B cell (primary cell): ENCODE results near the gene ATP8A2. TPM values are rescaled to one million over a fixed set of nuclear protein-coding genes. Genes with fewer than 3 reads are reported as not detected.

Source experiments
- ATAC-seq: fragments of 200-7000 bp; cut with Tn5 transposase; one replicate; pipeline ENCODE4 v1.10.0; 2021; ENCODE audit warnings: low read depth, mild to moderate bottlenecking, moderate number of reproducible peaks, moderate library complexity
- CTCF ChIA-PET: fragments of 350-600 bp; sonication (Branson Sonifier 250); formaldehyde crosslinking; loops from one replicate; lab custom pipeline; 2021; ENCODE audit warnings: antibody characterized with exemption, inconsistent platforms; lab: Charles Lee
- POLR2A ChIA-PET: fragments of 350-600 bp; sonication (Branson Sonifier 250); formaldehyde crosslinking; loops from one replicate; lab custom pipeline; 2021; ENCODE audit warnings: antibody characterized with exemption; lab: Charles Lee
- DNase-seq: peaks from one replicate; pipeline ENCODE4 v3.0.0; 2013
- H2AFZ ChIP-seq: 2 replicates; pipeline ENCODE4 v1.6.1; 2012; ENCODE audit warnings: mild to moderate bottlenecking, low read depth, low read length; ENCODE audit not compliant: insufficient read depth, poor library complexity, severe bottlenecking
- H3K27ac ChIP-seq, 2 donors: 1 replicate in 1 of 2; 2 replicates in 1 of 2; pipeline ENCODE4 v1.5.1; 2012 to 2013; ENCODE audit warnings: low read length in 2 of 2, mild to moderate bottlenecking in 2 of 2, moderate library complexity in 1 of 2
- H3K27me3 ChIP-seq, 4 experiments: fragments of 200-600 bp in 1 of 4; sonication (generic) in 1 of 4; replicated peaks in 1 of 4; 1 replicate in 2 of 4; 2 replicates in 2 of 4; pipeline versions ENCODE4 v1.6.1 to v1.7.0; 2013 to 2016; ENCODE audit warnings: low read length in 3 of 4, mild to moderate bottlenecking in 2 of 4, mixed read lengths in 1 of 4, moderate library complexity in 1 of 4; ENCODE audit not compliant: insufficient read depth in 4 of 4, control insufficient read depth in 3 of 4; ENCODE audit errors: control extremely low read depth in 1 of 4
- H3K36me3 ChIP-seq, 2 experiments: replicated peaks in 1 of 2; 1 replicate in 1 of 2; 2 replicates in 1 of 2; pipeline versions ENCODE4 v1.6.1 to v1.7.1; 2013; ENCODE audit warnings: low read length in 1 of 2; ENCODE audit not compliant: insufficient read depth in 2 of 2, control insufficient read depth in 1 of 2; ENCODE audit errors: control extremely low read depth in 1 of 2, extremely low read depth in 1 of 2
- H3K4me1 ChIP-seq, 2 donors: fragments of 200-600 bp in 1 of 2; sonication (generic) in 1 of 2; 1 replicate in 1 of 2; 2 replicates in 1 of 2; pipeline versions ENCODE4 v1.5.1 to v1.6.1; 2013 to 2017; ENCODE audit warnings: low read length in 2 of 2; ENCODE audit not compliant: control insufficient read depth in 2 of 2, insufficient read depth in 2 of 2
- H3K4me2 ChIP-seq: replicated peaks from 2 replicates; pipeline ENCODE3; 2012; ENCODE audit warnings: mild to moderate bottlenecking, low read depth, low read length; ENCODE audit not compliant: poor library complexity, severe bottlenecking
- H3K4me3 ChIP-seq, 5 experiments: fragments of 200-600 bp in 1 of 5; sonication (generic) in 1 of 5; 1 replicate in 3 of 5; 2 replicates in 2 of 5; pipeline versions ENCODE4 v1.5.1 to v1.7.0; 2011 to 2016; ENCODE audit warnings: low read length in 4 of 5, mild to moderate bottlenecking in 4 of 5, low read depth in 2 of 5, control low read depth in 1 of 5, moderate library complexity in 1 of 5; ENCODE audit not compliant: insufficient read depth in 1 of 5; ENCODE audit errors: control extremely low read depth in 1 of 5, extremely low read depth in 1 of 5
- H3K79me2 ChIP-seq: fragments of 200-600 bp; sonication (generic); one replicate; pipeline ENCODE4 v1.6.0; 2016; ENCODE audit warnings: low read length; ENCODE audit not compliant: control insufficient read depth, insufficient read depth
- H3K9ac ChIP-seq: fragments of 200-600 bp; sonication (generic); 2 replicates; pipeline ENCODE4 v1.6.1; 2017; ENCODE audit warnings: mild to moderate bottlenecking, low read length, moderate library complexity
- H3K9me3 ChIP-seq, 3 donors: one replicate each; pipeline versions ENCODE4 v1.6.1 to v1.7.1; 2013; ENCODE audit warnings: low read length in 2 of 3; ENCODE audit not compliant: control insufficient read depth in 2 of 3, insufficient read depth in 1 of 3; ENCODE audit errors: control extremely low read depth in 1 of 3
- H4K20me1 ChIP-seq: 2 replicates; pipeline ENCODE4 v1.6.0; 2012; ENCODE audit warnings: mild to moderate bottlenecking, low read length; ENCODE audit not compliant: insufficient read depth, control insufficient read depth, poor library complexity, severe bottlenecking
- H3K27ac Mint-ChIP-seq: one replicate; pipeline ENCODE4 v1.8.0; 2021; ENCODE audit warnings: mixed read lengths
- H3K27me3 Mint-ChIP-seq: one replicate; pipeline ENCODE4 v1.8.0; 2021; ENCODE audit warnings: mixed read lengths
- H3K4me1 Mint-ChIP-seq: one replicate; pipeline ENCODE4 v1.8.0; 2021; ENCODE audit warnings: mixed read lengths
- H3K4me3 Mint-ChIP-seq: one replicate; pipeline ENCODE4 v1.8.0; 2021; ENCODE audit warnings: mixed read lengths
- H3K9me3 Mint-ChIP-seq: one replicate; pipeline ENCODE4 v1.8.0; 2022; ENCODE audit warnings: mixed read lengths; ENCODE audit not compliant: insufficient read depth
- CTCF ChIP-seq: fragments of 200-600 bp; IDR thresholded peaks from one replicate; pipeline ENCODE4 v1.8.0; 2022; ENCODE audit warnings: antibody characterized with exemption, mild to moderate bottlenecking
- EZH2 ChIP-seq: IDR thresholded peaks from 2 replicates; pipeline ENCODE4 v1.6.1; 2012; ENCODE audit warnings: borderline replicate concordance, low read depth, mild to moderate bottlenecking, moderate library complexity, low read length; ENCODE audit not compliant: insufficient read depth, poor library complexity, severe bottlenecking
- WGBS: methylation state at CpG from one replicate; pipeline ENCODE4 v1.1.5; 2013; ENCODE audit warnings: missing lambda C conversion rate; ENCODE audit not compliant: insufficient coverage; 5-methylcytosine and 5-hydroxymethylcytosine counted together
- intact Hi-C: fragments of 100-400 bp; cut with micrococcal nuclease; formaldehyde crosslinking; loops from one replicate; pipeline ENCODE4 v1.10.0; 2022
- polyA plus RNA-seq: library from polyadenylated mRNA; depleted of rRNA; stranded (reverse); fragments of >200 nt; gene quantifications from 2 replicates; pipeline ENCODE4 v1.2.3, GENCODE V29; 2012
- total RNA-seq, 2 donors: library from RNA; stranded (reverse); fragments of 120-200 nt in 1 of 2; gene quantifications; 1 replicate in 1 of 2; 2 replicates in 1 of 2; pipeline versions ENCODE4 v1.2.3 to v1.2.4, GENCODE V29; 2013 to 2022

Gene ATP8A2
- total and polyA plus RNA-seq, 2 donors (not counting 1 experiment from before 2014, with no cell fraction given) = not detected

GRCh38 chr13:25836574-25837336 lies 465.0 kb downstream of the ATP8A2 start:
- Histone ChIP-seq H2AFZ (no peak overlapping the region), H3K27me3 (no peaks in the 10 kb centered on the region), H3K4me1 (no peaks in the 10 kb centered on the region), H3K9me3 (no peaks in the 10 kb centered on the region), H3K36me3 (no peaks in the 10 kb centered on the region), H3K79me2 (no peaks in the 10 kb centered on the region), H4K20me1 (no peaks in the 10 kb centered on the region), H3K4me2 (no peak overlapping the region), H3K4me3 (no peak overlapping the region), H3K27ac (no peak overlapping the region), H3K9ac (no peak overlapping the region)
- Mint-ChIP-seq H3K9me3 (no peaks in the 10 kb centered on the region), H3K27ac (no peak overlapping the region), H3K4me1 (no peaks in the 10 kb centered on the region), H3K27me3 (no peaks in the 10 kb centered on the region), H3K4me3 (no peak overlapping the region)
- ATAC-seq (no peak), DNase-seq (no peak)
- ChIA-PET CTCF (interaction anchor here (0.7 kb wide), 1 partner anchor 1155 kb away, joined by 3 read pairs; no protein-coding TSS in a partner anchor), POLR2A (no interaction called here)
- 73% methylated on average over 6 of the region's 12 CpGs for WGBS
- intact Hi-C loops = no loop called here
- TF ChIP-seq CTCF = no peak
- no peak for TF ChIP-seq EZH2

GRCh38 chr13:25839371-25839770 lies 467.6 kb downstream of the ATP8A2 start:
- Histone ChIP-seq H3K4me3 (no peak overlapping the region), H3K4me2 (no peak overlapping the region), H3K79me2 (no peaks in the 10 kb centered on the region), H3K36me3 (no peaks in the 10 kb centered on the region), H3K4me1 (no peaks in the 10 kb centered on the region), H3K9me3 (peaks cover 0 to 6% (median 0%) of the 10 kb centered on the region in 3 donors), H3K9ac (no peak overlapping the region), H2AFZ (no peak overlapping the region), H4K20me1 (no peaks in the 10 kb centered on the region), H3K27me3 (peaks cover 0 to 3% (median 0%) of the 10 kb centered on the region in 4 experiments), H3K27ac (no peak overlapping the region)
- Mint-ChIP-seq H3K27me3 (peaks cover 3% of the 10 kb centered on the region), H3K4me3 (no peak overlapping the region), H3K9me3 (no peaks in the 10 kb centered on the region), H3K4me1 (no peaks in the 10 kb centered on the region), H3K27ac (no peak overlapping the region)
- ATAC-seq (no peak), DNase-seq (no peak)
- CTCF ChIA-PET = no interaction called here
- whole genome bisulfite sequencing = 90% methylated on average over 7 of the region's 8 CpGs
- TF ChIP-seq CTCF = no peak
- POLR2A ChIA-PET = no interaction called here
- intact Hi-C loops = no loop called here
